WTC11 (cell line): ENCODE data around the gene ATP12A. TPM values are rescaled to one million over a fixed set of nuclear protein-coding genes. Genes with fewer than 3 reads are reported as not detected.

Source experiments
- ATAC-seq: fragments of 200-7000 bp; cut with Tn5 transposase; 2 replicates; pipeline ENCODE4 v1.10.0; 2021; ENCODE audit warnings: mild to moderate bottlenecking, moderate library complexity
- CTCF ChIA-PET: fragments of 300-600 bp; sonication (Branson Sonifier 250); formaldehyde crosslinking; loops from one replicate; lab custom pipeline; 2021; ENCODE audit warnings: antibody characterized with exemption; lab: Charles Lee
- POLR2A ChIA-PET: fragments of 350-600 bp; sonication (Branson Sonifier 250); formaldehyde crosslinking; loops from one replicate; lab custom pipeline; 2021; ENCODE audit warnings: antibody characterized with exemption; lab: Charles Lee
- DNase-seq: peaks from one replicate; pipeline ENCODE4 v3.0.0; 2021; ENCODE audit warnings: low spot score
- H3K27ac Mint-ChIP-seq: 2 replicates; pipeline ENCODE4 v1.8.0; 2021; ENCODE audit warnings: mixed read lengths
- H3K27me3 Mint-ChIP-seq: 2 replicates; pipeline ENCODE4 v1.8.0; 2021; ENCODE audit warnings: low read depth, mild to moderate bottlenecking, moderate library complexity, mixed read lengths
- H3K36me3 Mint-ChIP-seq: 2 replicates; pipeline ENCODE4 v1.8.0; 2021; ENCODE audit warnings: mixed read lengths
- H3K4me1 Mint-ChIP-seq: 2 replicates; pipeline ENCODE4 v1.8.0; 2022; ENCODE audit warnings: mixed read lengths
- H3K4me3 Mint-ChIP-seq: 2 replicates; pipeline ENCODE4 v1.8.0; 2021; ENCODE audit warnings: mild to moderate bottlenecking, moderate library complexity, mixed read lengths
- H3K9me3 Mint-ChIP-seq: 2 replicates; pipeline ENCODE4 v1.8.0; 2021; ENCODE audit warnings: mixed read lengths
- CBFB ChIP-seq: sonication (generic); formaldehyde crosslinking; IDR thresholded peaks from 2 replicates; pipeline ENCODE4 v1.8.1; 2022; ENCODE audit warnings: mild to moderate bottlenecking, low read depth, missing genetic modification reagents
- CREB1 ChIP-seq: sonication (generic); formaldehyde crosslinking; IDR thresholded peaks from 2 replicates; pipeline ENCODE4 v1.8.0; 2023; ENCODE audit warnings: mild to moderate bottlenecking, missing genetic modification reagents
- CREM ChIP-seq: sonication (generic); formaldehyde crosslinking; IDR thresholded peaks from 2 replicates; pipeline ENCODE4 v1.8.1; 2022; ENCODE audit warnings: mild to moderate bottlenecking, missing genetic modification reagents, moderate library complexity
- EMX1 ChIP-seq: fragments of 250-450 bp; sonication (Bioruptor Pico); IDR thresholded peaks from 2 replicates; pipeline ENCODE4 v1.8.0; 2021; ENCODE audit warnings: mild to moderate bottlenecking
- ETV6 ChIP-seq: sonication (generic); formaldehyde crosslinking; IDR thresholded peaks from 2 replicates; pipeline ENCODE4 v1.8.1; 2022; ENCODE audit warnings: mild to moderate bottlenecking, missing genetic modification reagents
- JUN ChIP-seq: sonication (generic); formaldehyde crosslinking; IDR thresholded peaks from 2 replicates; pipeline ENCODE4 v1.8.0; 2023; ENCODE audit warnings: mild to moderate bottlenecking, missing genetic modification reagents
- NFYB ChIP-seq: sonication (generic); formaldehyde crosslinking; conservative IDR thresholded peaks from 2 replicates; pipeline ENCODE4 v1.8.0; 2022; ENCODE audit warnings: low read depth, missing genetic modification reagents
- NR2C2 ChIP-seq: sonication (generic); formaldehyde crosslinking; IDR thresholded peaks from 2 replicates; pipeline ENCODE4 v1.8.0; 2022; ENCODE audit warnings: mild to moderate bottlenecking, missing genetic modification reagents
- OVOL2 ChIP-seq: fragments of 250-450 bp; sonication (Bioruptor Pico); IDR thresholded peaks from 2 replicates; pipeline ENCODE4 v1.9.0; 2021; ENCODE audit warnings: mild to moderate bottlenecking, borderline replicate concordance
- SP1 ChIP-seq: sonication (generic); formaldehyde crosslinking; conservative IDR thresholded peaks from 2 replicates; pipeline ENCODE4 v1.8.1; 2022; ENCODE audit warnings: missing genetic modification reagents
- TP53 ChIP-seq: sonication (generic); formaldehyde crosslinking; IDR thresholded peaks from 2 replicates; pipeline ENCODE4 v1.8.1; 2023; ENCODE audit warnings: mild to moderate bottlenecking, missing genetic modification reagents
- ZNF232 ChIP-seq: sonication (generic); formaldehyde crosslinking; IDR thresholded peaks from 2 replicates; pipeline ENCODE4 v1.8.0; 2022; ENCODE audit warnings: mild to moderate bottlenecking, missing genetic modification reagents
- ZNF317 ChIP-seq: sonication (generic); formaldehyde crosslinking; IDR thresholded peaks from 2 replicates; pipeline ENCODE4 v1.8.1; 2023; ENCODE audit warnings: low read depth, mild to moderate bottlenecking, moderate library complexity, missing genetic modification reagents, borderline replicate concordance
- ZNF396 ChIP-seq: fragments of 250-450 bp; sonication (Bioruptor Pico); IDR thresholded peaks from 2 replicates; pipeline ENCODE4 v1.8.0; 2021; ENCODE audit warnings: mild to moderate bottlenecking, moderate library complexity, borderline replicate concordance
- ZNF423 ChIP-seq: fragments of 250-450 bp; sonication (Bioruptor Pico); IDR thresholded peaks from 2 replicates; pipeline ENCODE4 v2.1.2; 2022; ENCODE audit warnings: mild to moderate bottlenecking, moderate library complexity
- total RNA-seq: library from RNA; stranded (reverse); gene quantifications from 3 replicates; pipeline ENCODE4 v1.2.3, GENCODE V29; 2021
- TF ChIP-seq, protein P1 (sequence below): fragments of 250-450 bp; sonication (Bioruptor Pico); IDR thresholded peaks from 2 replicates; pipeline ENCODE4 v1.9.0; 2021; ENCODE audit warnings: mild to moderate bottlenecking
- TF ChIP-seq, protein P2 (sequence below): sonication (generic); formaldehyde crosslinking; conservative IDR thresholded peaks from 2 replicates; pipeline ENCODE4 v1.8.1; 2022; ENCODE audit warnings: mild to moderate bottlenecking, missing genetic modification reagents
- TF ChIP-seq, protein P3 (sequence below): sonication (generic); formaldehyde crosslinking; IDR thresholded peaks from 2 replicates; pipeline ENCODE4 v1.8.1; 2023; ENCODE audit warnings: mild to moderate bottlenecking, missing genetic modification reagents
- TF ChIP-seq, protein P4 (sequence below): fragments of 250-450 bp; sonication (Bioruptor Pico); IDR thresholded peaks from 2 replicates; pipeline ENCODE4 v1.9.0; 2021; ENCODE audit warnings: moderate library complexity, mild to moderate bottlenecking, inconsistent platforms, borderline replicate concordance
- TF ChIP-seq, protein P5 (sequence below): sonication (generic); formaldehyde crosslinking; IDR thresholded peaks from 2 replicates; pipeline ENCODE4 v1.8.1; 2022; ENCODE audit warnings: low read depth, missing genetic modification reagents, borderline replicate concordance
- TF ChIP-seq, protein P6 (sequence below): sonication (generic); formaldehyde crosslinking; IDR thresholded peaks from 2 replicates; pipeline ENCODE4 v1.8.0; 2022; ENCODE audit warnings: mild to moderate bottlenecking, missing genetic modification reagents
- TF ChIP-seq, protein P7 (sequence below): sonication (generic); formaldehyde crosslinking; IDR thresholded peaks from 2 replicates; pipeline ENCODE4 v1.8.1; 2023; ENCODE audit warnings: mild to moderate bottlenecking, moderate library complexity, missing genetic modification reagents

The ATP12A gene
- total RNA-seq, 1 experiment from 2014 or later: 1.4 TPM

DNA sequence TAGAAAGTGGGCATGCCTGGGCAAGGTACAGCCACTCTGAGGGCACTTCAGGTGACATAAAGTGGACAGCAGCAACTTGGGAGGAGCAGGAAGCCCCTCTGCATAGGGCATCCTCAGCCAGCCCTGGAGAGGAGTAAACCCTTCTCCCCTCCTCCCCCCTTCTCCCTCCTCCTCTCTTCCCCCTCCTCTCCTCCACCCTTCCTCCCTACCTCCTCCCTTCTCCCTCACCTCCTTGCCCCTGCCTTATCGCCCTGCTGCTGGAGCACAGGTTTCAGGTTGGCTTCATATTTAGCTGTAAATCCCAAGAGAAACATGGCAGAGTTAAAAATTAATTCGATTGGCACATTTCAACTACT lies 30.5 kb upstream of the ATP12A start:
- TF ChIP-seq, protein P1, sequence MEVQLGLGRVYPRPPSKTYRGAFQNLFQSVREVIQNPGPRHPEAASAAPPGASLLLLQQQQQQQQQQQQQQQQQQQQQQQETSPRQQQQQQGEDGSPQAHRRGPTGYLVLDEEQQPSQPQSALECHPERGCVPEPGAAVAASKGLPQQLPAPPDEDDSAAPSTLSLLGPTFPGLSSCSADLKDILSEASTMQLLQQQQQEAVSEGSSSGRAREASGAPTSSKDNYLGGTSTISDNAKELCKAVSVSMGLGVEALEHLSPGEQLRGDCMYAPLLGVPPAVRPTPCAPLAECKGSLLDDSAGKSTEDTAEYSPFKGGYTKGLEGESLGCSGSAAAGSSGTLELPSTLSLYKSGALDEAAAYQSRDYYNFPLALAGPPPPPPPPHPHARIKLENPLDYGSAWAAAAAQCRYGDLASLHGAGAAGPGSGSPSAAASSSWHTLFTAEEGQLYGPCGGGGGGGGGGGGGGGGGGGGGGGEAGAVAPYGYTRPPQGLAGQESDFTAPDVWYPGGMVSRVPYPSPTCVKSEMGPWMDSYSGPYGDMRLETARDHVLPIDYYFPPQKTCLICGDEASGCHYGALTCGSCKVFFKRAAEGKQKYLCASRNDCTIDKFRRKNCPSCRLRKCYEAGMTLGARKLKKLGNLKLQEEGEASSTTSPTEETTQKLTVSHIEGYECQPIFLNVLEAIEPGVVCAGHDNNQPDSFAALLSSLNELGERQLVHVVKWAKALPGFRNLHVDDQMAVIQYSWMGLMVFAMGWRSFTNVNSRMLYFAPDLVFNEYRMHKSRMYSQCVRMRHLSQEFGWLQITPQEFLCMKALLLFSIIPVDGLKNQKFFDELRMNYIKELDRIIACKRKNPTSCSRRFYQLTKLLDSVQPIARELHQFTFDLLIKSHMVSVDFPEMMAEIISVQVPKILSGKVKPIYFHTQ (CRISPR knock-in tag): no peak
- no peak for TF ChIP-seq ZNF232 (CRISPR knock-in tag)
- no peak for TF ChIP-seq ZNF396 (CRISPR knock-in tag)
- TF ChIP-seq ETV6 (CRISPR knock-in tag): no peak
- TF ChIP-seq, protein P2, sequence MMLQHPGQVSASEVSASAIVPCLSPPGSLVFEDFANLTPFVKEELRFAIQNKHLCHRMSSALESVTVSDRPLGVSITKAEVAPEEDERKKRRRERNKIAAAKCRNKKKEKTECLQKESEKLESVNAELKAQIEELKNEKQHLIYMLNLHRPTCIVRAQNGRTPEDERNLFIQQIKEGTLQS (CRISPR knock-in tag): no peak
- TF ChIP-seq CREB1 (CRISPR knock-in tag): no peak
- TF ChIP-seq, protein P3, sequence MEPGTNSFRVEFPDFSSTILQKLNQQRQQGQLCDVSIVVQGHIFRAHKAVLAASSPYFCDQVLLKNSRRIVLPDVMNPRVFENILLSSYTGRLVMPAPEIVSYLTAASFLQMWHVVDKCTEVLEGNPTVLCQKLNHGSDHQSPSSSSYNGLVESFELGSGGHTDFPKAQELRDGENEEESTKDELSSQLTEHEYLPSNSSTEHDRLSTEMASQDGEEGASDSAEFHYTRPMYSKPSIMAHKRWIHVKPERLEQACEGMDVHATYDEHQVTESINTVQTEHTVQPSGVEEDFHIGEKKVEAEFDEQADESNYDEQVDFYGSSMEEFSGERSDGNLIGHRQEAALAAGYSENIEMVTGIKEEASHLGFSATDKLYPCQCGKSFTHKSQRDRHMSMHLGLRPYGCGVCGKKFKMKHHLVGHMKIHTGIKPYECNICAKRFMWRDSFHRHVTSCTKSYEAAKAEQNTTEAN (CRISPR knock-in tag): no peak
- TF ChIP-seq OVOL2: no peak
- TF ChIP-seq, protein P4, sequence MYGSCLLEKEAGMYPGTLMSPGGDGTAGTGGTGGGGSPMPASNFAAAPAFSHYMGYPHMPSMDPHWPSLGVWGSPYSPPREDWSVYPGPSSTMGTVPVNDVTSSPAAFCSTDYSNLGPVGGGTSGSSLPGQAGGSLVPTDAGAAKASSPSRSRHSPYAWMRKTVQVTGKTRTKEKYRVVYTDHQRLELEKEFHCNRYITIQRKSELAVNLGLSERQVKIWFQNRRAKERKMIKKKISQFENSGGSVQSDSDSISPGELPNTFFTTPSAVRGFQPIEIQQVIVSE (CRISPR knock-in tag): no peak
- no peak for TF ChIP-seq ZNF317 (CRISPR knock-in tag)
- no peak for TF ChIP-seq NFYB (CRISPR knock-in tag)
- TF ChIP-seq ZNF423 (CRISPR knock-in tag): no peak
- TF ChIP-seq CREM (CRISPR knock-in tag): no peak
- ChIA-PET POLR2A (no interaction called here), CTCF (interaction anchor here (0.6 to 1.2 kb wide), 3 partner anchors 22 to 71 kb away, joined by 3 read pairs; partner anchors contain the start of gene ATP12A)
- Mint-ChIP-seq H3K27ac (no peak overlapping the region), H3K4me3 (no peak overlapping the region), H3K27me3 (no peaks in the 10 kb centered on the region), H3K4me1 (peaks cover 15% of the 10 kb centered on the region), H3K9me3 (peaks cover 3% of the 10 kb centered on the region; the same call in 1 of the 2 replicates), H3K36me3 (no peaks in the 10 kb centered on the region)
- DNase-seq: no peak
- ATAC-seq: peak; percentile 56; the same call in 1 of the 2 replicates

DNA sequence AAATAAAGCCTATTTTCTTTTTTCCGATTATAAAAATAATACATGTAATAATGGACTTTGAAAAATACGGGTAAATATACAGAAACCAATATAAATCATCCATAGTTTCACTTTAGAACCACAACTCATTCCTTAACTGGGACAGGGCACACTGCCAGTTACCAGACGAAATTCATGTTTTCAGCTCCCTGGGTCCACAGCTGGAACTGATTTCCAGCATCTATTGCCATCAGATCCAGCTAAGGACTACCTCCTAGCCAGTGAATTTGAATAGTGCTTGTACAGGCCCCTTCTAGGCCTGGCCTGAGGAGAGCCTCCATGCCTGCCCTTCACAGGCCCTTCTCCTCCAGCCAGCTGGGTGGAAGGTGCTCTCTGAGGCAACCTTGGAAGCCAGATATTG lies 30.0 kb upstream of the ATP12A start:
- Mint-ChIP-seq H3K4me3 (no peak overlapping the region), H3K36me3 (no peaks in the 10 kb centered on the region), H3K27ac (no peak overlapping the region), H3K4me1 (peaks cover 15% of the 10 kb centered on the region), H3K27me3 (no peaks in the 10 kb centered on the region), H3K9me3 (peaks cover 3% of the 10 kb centered on the region; the same call in 1 of the 2 replicates)
- ChIA-PET CTCF (interaction anchor here (0.6 to 1.0 kb wide), 3 partner anchors 30 to 174 kb away, joined by 3 to 7 read pairs (median 3); partner anchors contain the start of gene ATP12A), POLR2A (no interaction called here)
- ATAC-seq: no peak
- DNase-seq: no peak
- TF ChIP-seq EMX1 (CRISPR knock-in tag) (no peak), NR2C2 (CRISPR knock-in tag) (no peak), SP1 (CRISPR knock-in tag) (no peak), CBFB (no peak), OVOL2 (no peak), TP53 (CRISPR knock-in tag) (no peak), JUN (CRISPR knock-in tag) (no peak)
- TF ChIP-seq, protein P2 (CRISPR knock-in tag): no peak
- TF ChIP-seq, protein P1 (CRISPR knock-in tag): no peak
- TF ChIP-seq, protein P5, sequence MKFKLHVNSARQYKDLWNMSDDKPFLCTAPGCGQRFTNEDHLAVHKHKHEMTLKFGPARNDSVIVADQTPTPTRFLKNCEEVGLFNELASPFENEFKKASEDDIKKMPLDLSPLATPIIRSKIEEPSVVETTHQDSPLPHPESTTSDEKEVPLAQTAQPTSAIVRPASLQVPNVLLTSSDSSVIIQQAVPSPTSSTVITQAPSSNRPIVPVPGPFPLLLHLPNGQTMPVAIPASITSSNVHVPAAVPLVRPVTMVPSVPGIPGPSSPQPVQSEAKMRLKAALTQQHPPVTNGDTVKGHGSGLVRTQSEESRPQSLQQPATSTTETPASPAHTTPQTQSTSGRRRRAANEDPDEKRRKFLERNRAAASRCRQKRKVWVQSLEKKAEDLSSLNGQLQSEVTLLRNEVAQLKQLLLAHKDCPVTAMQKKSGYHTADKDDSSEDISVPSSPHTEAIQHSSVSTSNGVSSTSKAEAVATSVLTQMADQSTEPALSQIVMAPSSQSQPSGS (CRISPR knock-in tag): no peak
- TF ChIP-seq, protein P6, sequence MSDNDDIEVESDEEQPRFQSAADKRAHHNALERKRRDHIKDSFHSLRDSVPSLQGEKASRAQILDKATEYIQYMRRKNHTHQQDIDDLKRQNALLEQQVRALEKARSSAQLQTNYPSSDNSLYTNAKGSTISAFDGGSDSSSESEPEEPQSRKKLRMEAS: no peak
- TF ChIP-seq, protein P7, sequence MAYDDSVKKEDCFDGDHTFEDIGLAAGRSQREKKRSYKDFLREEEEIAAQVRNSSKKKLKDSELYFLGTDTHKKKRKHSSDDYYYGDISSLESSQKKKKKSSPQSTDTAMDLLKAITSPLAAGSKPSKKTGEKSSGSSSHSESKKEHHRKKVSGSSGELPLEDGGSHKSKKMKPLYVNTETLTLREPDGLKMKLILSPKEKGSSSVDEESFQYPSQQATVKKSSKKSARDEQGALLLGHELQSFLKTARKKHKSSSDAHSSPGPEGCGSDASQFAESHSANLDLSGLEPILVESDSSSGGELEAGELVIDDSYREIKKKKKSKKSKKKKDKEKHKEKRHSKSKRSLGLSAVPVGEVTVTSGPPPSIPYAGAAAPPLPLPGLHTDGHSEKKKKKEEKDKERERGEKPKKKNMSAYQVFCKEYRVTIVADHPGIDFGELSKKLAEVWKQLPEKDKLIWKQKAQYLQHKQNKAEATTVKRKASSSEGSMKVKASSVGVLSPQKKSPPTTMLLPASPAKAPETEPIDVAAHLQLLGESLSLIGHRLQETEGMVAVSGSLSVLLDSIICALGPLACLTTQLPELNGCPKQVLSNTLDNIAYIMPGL (CRISPR knock-in tag): no peak
